Tibial artery (tissue), 4 donors: ENCODE results near the gene FBXW9.

Experiments used
- DNase-seq, 2 donors: peaks; one replicate each; pipeline ENCODE4 v3.0.0-alpha.2; 2019
- H3K27ac ChIP-seq, 2 donors: fragments of 200-600 bp; sonication (generic) in 1 of 2; 1 replicate in 1 of 2; 2 replicates in 1 of 2; pipeline ENCODE4 v1.5.1; 2018 to 2019; ENCODE audit warnings: mild to moderate bottlenecking in 1 of 2
- H3K27me3 ChIP-seq, 2 donors: fragments of 200-600 bp; sonication (generic) in 1 of 2; one replicate each; pipeline versions ENCODE4 v1.5.1 to v1.6.0; 2016 to 2019
- H3K36me3 ChIP-seq, 3 donors: fragments of 200-600 bp; sonication (generic) in 2 of 3; one replicate each; pipeline ENCODE4 v1.5.1; 2016 to 2019; ENCODE audit warnings: mild to moderate bottlenecking in 2 of 3
- H3K4me1 ChIP-seq, 4 donors: fragments of 200-600 bp; sonication (generic) in 2 of 4; 1 replicate in 3 of 4; 2 replicates in 1 of 4; pipeline ENCODE4 v1.5.1; 2016 to 2019
- H3K4me3 ChIP-seq, 2 donors: fragments of 200-600 bp; sonication (generic) in 1 of 2; 1 replicate in 1 of 2; 2 replicates in 1 of 2; pipeline ENCODE4 v1.5.1; 2018 to 2019; ENCODE audit warnings: mild to moderate bottlenecking in 2 of 2
- H3K9me3 ChIP-seq, 3 donors: fragments of 200-600 bp; sonication (generic) in 1 of 3; one replicate each; pipeline ENCODE4 v1.5.1; 2016 to 2019
- intact Hi-C: fragments of 100-400 bp; cut with DNase I; formaldehyde crosslinking; loops from one replicate; pipeline ENCODE4 v1.15.0; 2023; ENCODE audit warnings: low total_unique reads
- TF ChIP-seq, protein P1 (sequence below), 2 experiments: fragments of 200-600 bp in 1 of 2; fragments of 450-650 bp in 1 of 2; IDR thresholded peaks; one replicate each; pipeline ENCODE4 v1.5.1; 2017 to 2019; ENCODE audit warnings: antibody characterized with exemption in 2 of 2, mild to moderate bottlenecking in 1 of 2, moderate library complexity in 1 of 2

The FBXW9 gene

DNA sequence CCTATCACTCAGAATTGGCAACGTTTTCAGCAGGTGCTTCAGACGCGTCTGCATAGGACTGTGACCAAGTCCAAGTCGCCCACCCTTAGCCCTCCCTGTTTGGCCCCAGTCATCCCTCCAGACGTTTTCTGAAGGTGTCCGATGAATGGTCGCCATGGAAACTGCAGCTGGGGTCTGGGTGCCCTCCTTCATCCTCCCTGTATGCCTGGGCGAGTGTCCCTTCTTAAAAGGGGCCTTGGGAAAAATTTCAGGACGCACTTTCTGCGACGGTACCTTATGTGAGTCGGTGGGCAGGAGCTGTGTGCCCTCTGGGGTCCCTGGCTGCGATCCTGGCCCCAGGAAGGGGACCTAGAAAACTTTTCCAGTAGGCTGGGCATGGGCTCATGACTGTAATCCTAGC, 55.0 kb downstream of the FBXW9 start:
- intact Hi-C loops: no loop called here
- Histone ChIP-seq H3K9me3 (no peaks in the 10 kb centered on the region), H3K4me3 (no peak overlapping the region), H3K27me3 (no peaks in the 10 kb centered on the region), H3K27ac (no peak overlapping the region), H3K36me3 (peaks cover 0 to 2% (median 0%) of the 10 kb centered on the region in 3 donors), H3K4me1 (peaks cover 0 to 13% (median 7%) of the 10 kb centered on the region in 4 donors)
- no peak for DNase-seq
- TF ChIP-seq, protein P1, sequence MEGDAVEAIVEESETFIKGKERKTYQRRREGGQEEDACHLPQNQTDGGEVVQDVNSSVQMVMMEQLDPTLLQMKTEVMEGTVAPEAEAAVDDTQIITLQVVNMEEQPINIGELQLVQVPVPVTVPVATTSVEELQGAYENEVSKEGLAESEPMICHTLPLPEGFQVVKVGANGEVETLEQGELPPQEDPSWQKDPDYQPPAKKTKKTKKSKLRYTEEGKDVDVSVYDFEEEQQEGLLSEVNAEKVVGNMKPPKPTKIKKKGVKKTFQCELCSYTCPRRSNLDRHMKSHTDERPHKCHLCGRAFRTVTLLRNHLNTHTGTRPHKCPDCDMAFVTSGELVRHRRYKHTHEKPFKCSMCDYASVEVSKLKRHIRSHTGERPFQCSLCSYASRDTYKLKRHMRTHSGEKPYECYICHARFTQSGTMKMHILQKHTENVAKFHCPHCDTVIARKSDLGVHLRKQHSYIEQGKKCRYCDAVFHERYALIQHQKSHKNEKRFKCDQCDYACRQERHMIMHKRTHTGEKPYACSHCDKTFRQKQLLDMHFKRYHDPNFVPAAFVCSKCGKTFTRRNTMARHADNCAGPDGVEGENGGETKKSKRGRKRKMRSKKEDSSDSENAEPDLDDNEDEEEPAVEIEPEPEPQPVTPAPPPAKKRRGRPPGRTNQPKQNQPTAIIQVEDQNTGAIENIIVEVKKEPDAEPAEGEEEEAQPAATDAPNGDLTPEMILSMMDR (IDR thresholded peaks at IDR 0.05): no peak

DNA sequence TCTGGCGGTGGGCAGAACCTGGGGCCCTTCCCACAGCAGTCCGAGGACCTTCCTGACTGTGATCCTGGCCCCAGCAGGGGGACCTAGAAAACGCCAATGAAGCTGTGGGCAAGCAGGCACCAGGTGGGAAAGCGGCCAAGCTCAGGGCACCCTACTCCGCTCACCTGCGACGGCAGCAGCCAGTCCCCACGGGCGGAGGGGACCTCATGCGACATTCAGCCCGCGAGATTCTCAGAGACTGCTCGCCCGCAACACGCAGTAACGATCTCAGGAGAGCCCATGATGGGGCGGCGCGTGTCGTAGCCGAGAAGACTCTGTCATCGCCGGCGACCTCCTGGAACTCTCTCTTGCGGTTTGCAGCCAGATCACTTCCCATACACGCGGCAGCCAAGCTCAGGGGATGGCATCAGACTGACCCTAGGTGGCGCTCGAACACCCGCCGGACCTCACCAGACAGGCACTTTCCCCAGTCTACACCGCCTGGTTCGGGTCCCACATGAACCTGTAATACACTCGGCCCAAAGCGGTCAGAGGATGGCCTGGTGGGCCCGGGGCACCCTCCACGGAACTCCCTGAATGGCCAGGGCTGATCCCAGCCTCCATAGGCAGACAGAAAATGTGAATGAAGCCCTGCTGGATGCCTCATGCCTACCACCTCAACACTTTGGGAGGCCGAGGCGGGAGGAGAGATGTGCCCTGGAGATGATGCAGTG, 56.4 kb downstream of the FBXW9 start:
- Histone ChIP-seq H3K4me3 (peak overlapping the region in 1 of 2 donors; percentile 27), H3K27me3 (no peaks in the 10 kb centered on the region), H3K27ac (no peak overlapping the region), H3K36me3 (no peaks in the 10 kb centered on the region), H3K9me3 (no peaks in the 10 kb centered on the region), H3K4me1 (peaks cover 0 to 13% (median 7%) of the 10 kb centered on the region in 4 donors)
- intact Hi-C loops: no loop called here
- peak; percentile 80 to 87 for DNase-seq
- TF ChIP-seq, protein P1 (IDR thresholded peaks at IDR 0.05): peak; percentile 69 to 76
